Endothelial cell of umbilical vein (primary cell): ENCODE measurements around the gene KCTD5. TPM values are rescaled to one million over a fixed set of nuclear protein-coding genes. Genes with fewer than 3 reads are reported as not detected.

Experiments used
- BruUV-seq: library from RNA; stranded (reverse); fragments of 400-500 nt; replicated peaks from 2 replicates; lab custom pipeline; 2021; lab: Mats Ljungman, UMichigan
- CTCF ChIA-PET: fragments of 300-600, 350-600 bp; sonication (Branson Sonifier 250); formaldehyde crosslinking; loops from one replicate; lab custom pipeline; 2021; ENCODE audit warnings: antibody characterized with exemption, inconsistent platforms; lab: Charles Lee
- POLR2A ChIA-PET: fragments of 300-600, 350-600 bp; sonication (Branson Sonifier 250); formaldehyde crosslinking; loops from one replicate; lab custom pipeline; 2021; ENCODE audit warnings: antibody characterized with exemption, inconsistent platforms; lab: Charles Lee
- DNase-seq: peaks from one replicate; pipeline ENCODE4 v3.0.0-alpha.2; 2011; ENCODE audit warnings: low read depth, low spot score
- FAIRE-seq: peaks from 2 replicates; lab custom pipeline; 2011; peaks lifted over from hg19 to GRCh38; lab: Jason Lieb, UNC
- H2AFZ ChIP-seq: 2 replicates; pipeline ENCODE4 v1.6.0; 2012; ENCODE audit warnings: low read depth, low read length, control low read depth, inconsistent platforms
- H3K27ac ChIP-seq: 2 replicates; pipeline ENCODE4 v1.5.1; 2011; ENCODE audit warnings: low read depth, mild to moderate bottlenecking, control low read depth, low read length, moderate library complexity; ENCODE audit not compliant: insufficient read depth
- H3K27me3 ChIP-seq, 2 experiments: 2 replicates each; pipeline versions ENCODE4 v1.6.0 to v1.6.1; 2011; ENCODE audit warnings: low read length in 2 of 2, mixed read lengths in 1 of 2; ENCODE audit not compliant: control insufficient read depth in 2 of 2, insufficient read depth in 2 of 2
- H3K36me3 ChIP-seq, 2 experiments: 2 replicates in 1 of 2; 3 replicates in 1 of 2; pipeline ENCODE4 v1.5.1; 2011; ENCODE audit warnings: low read length in 2 of 2, mild to moderate bottlenecking in 1 of 2, moderate library complexity in 1 of 2; ENCODE audit not compliant: control insufficient read depth in 2 of 2, insufficient read depth in 2 of 2; ENCODE audit errors: extremely low read depth in 1 of 2
- H3K4me1 ChIP-seq: 3 replicates; pipeline ENCODE4 v1.5.1; 2011; ENCODE audit warnings: mild to moderate bottlenecking, low read length; ENCODE audit not compliant: control insufficient read depth, insufficient read depth; ENCODE audit errors: extremely low read depth
- H3K4me2 ChIP-seq: 2 replicates; pipeline ENCODE4 v1.6.1; 2011; ENCODE audit warnings: low read length, control low read depth, mixed read lengths; ENCODE audit not compliant: insufficient read depth
- H3K4me3 ChIP-seq, 3 experiments: fragments of 200-600 bp in 1 of 3; sonication (generic), shearing (Covaris generic) in 1 of 3; replicated peaks in 1 of 3; 2 replicates each; pipeline ENCODE4 v1.5.1; 2011 to 2016; ENCODE audit warnings: control low read depth in 3 of 3, low read length in 3 of 3, mild to moderate bottlenecking in 2 of 3, inconsistent platforms in 1 of 3, low read depth in 1 of 3, moderate library complexity in 1 of 3; ENCODE audit not compliant: insufficient read depth in 1 of 3
- H3K79me2 ChIP-seq: 2 replicates; pipeline ENCODE4 v1.6.0; 2012; ENCODE audit warnings: low read length, inconsistent platforms; ENCODE audit not compliant: control insufficient read depth, insufficient read depth
- H3K9ac ChIP-seq: replicated peaks from 2 replicates; pipeline ENCODE3; 2011; ENCODE audit warnings: low read length, control low read depth; ENCODE audit not compliant: insufficient read depth; ENCODE audit errors: extremely low read depth
- H3K9me1 ChIP-seq: replicated peaks from 3 replicates; pipeline ENCODE4 v1.6.0; 2011; ENCODE audit warnings: mild to moderate bottlenecking, low read length; ENCODE audit not compliant: control insufficient read depth, insufficient read depth; ENCODE audit errors: extremely low read depth
- H3K9me3 ChIP-seq: replicated peaks from 2 replicates; pipeline ENCODE4 v1.5.1; 2012; ENCODE audit warnings: low read length, inconsistent platforms; ENCODE audit not compliant: control insufficient read depth, insufficient read depth
- H4K20me1 ChIP-seq: replicated peaks from 2 replicates; pipeline ENCODE3; 2011; ENCODE audit warnings: mild to moderate bottlenecking, low read length; ENCODE audit not compliant: control insufficient read depth, insufficient read depth; ENCODE audit errors: extremely low read depth
- CTCF ChIP-seq, 2 donors: IDR thresholded peaks; 1 replicate in 1 of 2; 2 replicates in 1 of 2; pipeline ENCODE4 v1.5.1; 2011; ENCODE audit warnings: low read length in 2 of 2, mild to moderate bottlenecking in 2 of 2, moderate library complexity in 2 of 2, control low read depth in 1 of 2, inconsistent platforms in 1 of 2, low read depth in 1 of 2; ENCODE audit not compliant: insufficient read depth in 1 of 2; ENCODE audit errors: extremely low read depth in 1 of 2
- EZH2 ChIP-seq: IDR thresholded peaks from 2 replicates; pipeline ENCODE4 v1.6.1; 2012; ENCODE audit warnings: borderline replicate concordance, low read depth, mild to moderate bottlenecking, moderate library complexity, low read length, inconsistent platforms; ENCODE audit not compliant: severe bottlenecking
- FOS ChIP-seq: IDR thresholded peaks from 2 replicates; pipeline ENCODE4 v1.6.1; 2011; ENCODE audit warnings: mild to moderate bottlenecking, low read length, moderate library complexity, borderline replicate concordance; ENCODE audit not compliant: insufficient read depth
- GATA2 ChIP-seq: IDR thresholded peaks from 2 replicates; pipeline ENCODE4 v1.7.0; 2011; ENCODE audit warnings: low read depth, mild to moderate bottlenecking, moderate library complexity, mixed read lengths, low read length; ENCODE audit not compliant: insufficient read length, insufficient read depth
- JUN ChIP-seq: IDR thresholded peaks from 2 replicates; pipeline ENCODE4 v1.6.1; 2011; ENCODE audit warnings: borderline replicate concordance, low read depth; ENCODE audit not compliant: insufficient read length, insufficient read depth
- MAX ChIP-seq: IDR thresholded peaks from 2 replicates; pipeline ENCODE4 v1.6.1; 2011; ENCODE audit not compliant: insufficient read depth, insufficient read length
- MYC ChIP-seq: IDR thresholded peaks from one replicate; pipeline ENCODE4 v1.6.1; 2011; ENCODE audit warnings: mild to moderate bottlenecking, low read depth, low read length
- POLR2A ChIP-seq: IDR thresholded peaks from 2 replicates; pipeline ENCODE4 v1.6.1; 2012; ENCODE audit warnings: low read depth, mild to moderate bottlenecking, control low read depth, low read length
- POLR2AphosphoS5 ChIP-seq: IDR thresholded peaks from 2 replicates; pipeline ENCODE4 v1.6.1; 2012; ENCODE audit warnings: low read depth, mild to moderate bottlenecking, control low read depth, low read length, moderate library complexity; ENCODE audit not compliant: insufficient read depth
- dilution Hi-C: fragments of 300-500 bp; cut with MboI; formaldehyde crosslinking; loops from one replicate; pipeline ENCODE4 v1.15.0; 2019; ENCODE audit warnings: low sequenced_read_pairs; ENCODE audit not compliant: extremely low pct_ligation_motif_present
- intact Hi-C: fragments of 100-400 bp; cut with micrococcal nuclease; formaldehyde crosslinking; loops from one replicate; pipeline ENCODE4 v1.10.0; 2022
- polyA plus RNA-seq, 4 experiments: library from polyadenylated mRNA; depleted of rRNA in 3 of 4; stranded (reverse) in 3 of 4; unstranded in 1 of 4; fragments of >200 nt; gene quantifications; 2 replicates each; pipeline versions ENCODE4 v1.2.1 to v1.2.3, GENCODE V29; 2011 to 2012; ENCODE audit warnings: missing spikeins in 1 of 4
- total RNA-seq: library from RNA; stranded (reverse); gene quantifications from 2 replicates; pipeline ENCODE4 v1.2.3, GENCODE V29; 2021

KCTD5 gene
- total and polyA plus RNA-seq, 2 donors (not counting 3 experiments of a cell fraction or from before 2014, with no cell fraction given) = 32.2 to 42.0 TPM

GRCh38 chr16:2697401-2697948 is 15.2 kb downstream of the KCTD5 start:
- intact Hi-C loops (no loop called here), dilution Hi-C loops (no loop called here)
- CTCF ChIA-PET = interaction anchor here (1.3 kb wide), 1 partner anchor 19 kb away, joined by 3 read pairs; no protein-coding TSS in a partner anchor
- no peaks in the 10 kb centered on the region for H4K20me1 ChIP-seq
- FAIRE-seq (no peak), DNase-seq (no peak)
- no peak overlapping the region for H2AFZ ChIP-seq
- H3K4me2 ChIP-seq = no peak overlapping the region
- H3K4me3 ChIP-seq = no peak overlapping the region
- no peaks in the 10 kb centered on the region for H3K9me1 ChIP-seq
- H3K36me3 ChIP-seq = peaks cover 5 to 45% of the 10 kb centered on the region in 2 experiments
- BruUV-seq = no TSS peak
- no peaks in the 10 kb centered on the region for H3K4me1 ChIP-seq
- H3K27me3 ChIP-seq = no peaks in the 10 kb centered on the region
- H3K9ac ChIP-seq = no peak overlapping the region
- H3K27ac ChIP-seq = no peak overlapping the region
- POLR2A ChIA-PET = no interaction called here
- H3K9me3 ChIP-seq = no peaks in the 10 kb centered on the region
- TF ChIP-seq GATA2 = no peak
- TF ChIP-seq MYC = no peak
- TF ChIP-seq FOS = no peak
- TF ChIP-seq EZH2 = no peak
- TF ChIP-seq MAX = no peak
- TF ChIP-seq CTCF (IDR thresholded peaks at IDR 0.05; ENCODE audit: extremely low read depth in 1 of 2, insufficient read depth in 1 of 2, low read depth in 1 of 2, low read length in 2 of 2) = no peak
- no peak for TF ChIP-seq POLR2A
- TF ChIP-seq POLR2AphosphoS5 = no peak
- no peak for TF ChIP-seq JUN
- H3K79me2 ChIP-seq = peaks cover 2% of the 10 kb centered on the region
